Endothelial cell of umbilical vein (primary cell): ENCODE measurements around the gene BUB1. TPM values are rescaled to one million over a fixed set of nuclear protein-coding genes. Genes with fewer than 3 reads are reported as not detected.

ENCODE experiments used
- BruUV-seq: library from RNA; stranded (reverse); fragments of 400-500 nt; replicated peaks from 2 replicates; lab custom pipeline; 2021; lab: Mats Ljungman, UMichigan
- CTCF ChIA-PET: fragments of 300-600, 350-600 bp; sonication (Branson Sonifier 250); formaldehyde crosslinking; loops from one replicate; lab custom pipeline; 2021; ENCODE audit warnings: antibody characterized with exemption, inconsistent platforms; lab: Charles Lee
- POLR2A ChIA-PET: fragments of 300-600, 350-600 bp; sonication (Branson Sonifier 250); formaldehyde crosslinking; loops from one replicate; lab custom pipeline; 2021; ENCODE audit warnings: antibody characterized with exemption, inconsistent platforms; lab: Charles Lee
- DNase-seq: peaks from one replicate; pipeline ENCODE4 v3.0.0-alpha.2; 2011; ENCODE audit warnings: low read depth, low spot score
- FAIRE-seq: peaks from 2 replicates; lab custom pipeline; 2011; peaks lifted over from hg19 to GRCh38; lab: Jason Lieb, UNC
- H2AFZ ChIP-seq: 2 replicates; pipeline ENCODE4 v1.6.0; 2012; ENCODE audit warnings: low read depth, low read length, control low read depth, inconsistent platforms
- H3K27ac ChIP-seq: 2 replicates; pipeline ENCODE4 v1.5.1; 2011; ENCODE audit warnings: low read depth, mild to moderate bottlenecking, control low read depth, low read length, moderate library complexity; ENCODE audit not compliant: insufficient read depth
- H3K27me3 ChIP-seq, 2 experiments: 2 replicates each; pipeline versions ENCODE4 v1.6.0 to v1.6.1; 2011; ENCODE audit warnings: low read length in 2 of 2, mixed read lengths in 1 of 2; ENCODE audit not compliant: control insufficient read depth in 2 of 2, insufficient read depth in 2 of 2
- H3K36me3 ChIP-seq, 2 experiments: 2 replicates in 1 of 2; 3 replicates in 1 of 2; pipeline ENCODE4 v1.5.1; 2011; ENCODE audit warnings: low read length in 2 of 2, mild to moderate bottlenecking in 1 of 2, moderate library complexity in 1 of 2; ENCODE audit not compliant: control insufficient read depth in 2 of 2, insufficient read depth in 2 of 2; ENCODE audit errors: extremely low read depth in 1 of 2
- H3K4me1 ChIP-seq: 3 replicates; pipeline ENCODE4 v1.5.1; 2011; ENCODE audit warnings: mild to moderate bottlenecking, low read length; ENCODE audit not compliant: control insufficient read depth, insufficient read depth; ENCODE audit errors: extremely low read depth
- H3K4me2 ChIP-seq: 2 replicates; pipeline ENCODE4 v1.6.1; 2011; ENCODE audit warnings: low read length, control low read depth, mixed read lengths; ENCODE audit not compliant: insufficient read depth
- H3K4me3 ChIP-seq, 3 experiments: fragments of 200-600 bp in 1 of 3; sonication (generic), shearing (Covaris generic) in 1 of 3; replicated peaks in 1 of 3; 2 replicates each; pipeline ENCODE4 v1.5.1; 2011 to 2016; ENCODE audit warnings: control low read depth in 3 of 3, low read length in 3 of 3, mild to moderate bottlenecking in 2 of 3, inconsistent platforms in 1 of 3, low read depth in 1 of 3, moderate library complexity in 1 of 3; ENCODE audit not compliant: insufficient read depth in 1 of 3
- H3K79me2 ChIP-seq: 2 replicates; pipeline ENCODE4 v1.6.0; 2012; ENCODE audit warnings: low read length, inconsistent platforms; ENCODE audit not compliant: control insufficient read depth, insufficient read depth
- H3K9ac ChIP-seq: replicated peaks from 2 replicates; pipeline ENCODE3; 2011; ENCODE audit warnings: low read length, control low read depth; ENCODE audit not compliant: insufficient read depth; ENCODE audit errors: extremely low read depth
- H3K9me1 ChIP-seq: replicated peaks from 3 replicates; pipeline ENCODE4 v1.6.0; 2011; ENCODE audit warnings: mild to moderate bottlenecking, low read length; ENCODE audit not compliant: control insufficient read depth, insufficient read depth; ENCODE audit errors: extremely low read depth
- H3K9me3 ChIP-seq: replicated peaks from 2 replicates; pipeline ENCODE4 v1.5.1; 2012; ENCODE audit warnings: low read length, inconsistent platforms; ENCODE audit not compliant: control insufficient read depth, insufficient read depth
- H4K20me1 ChIP-seq: replicated peaks from 2 replicates; pipeline ENCODE3; 2011; ENCODE audit warnings: mild to moderate bottlenecking, low read length; ENCODE audit not compliant: control insufficient read depth, insufficient read depth; ENCODE audit errors: extremely low read depth
- CTCF ChIP-seq, 2 donors: IDR thresholded peaks; 1 replicate in 1 of 2; 2 replicates in 1 of 2; pipeline ENCODE4 v1.5.1; 2011; ENCODE audit warnings: low read length in 2 of 2, mild to moderate bottlenecking in 2 of 2, moderate library complexity in 2 of 2, control low read depth in 1 of 2, inconsistent platforms in 1 of 2, low read depth in 1 of 2; ENCODE audit not compliant: insufficient read depth in 1 of 2; ENCODE audit errors: extremely low read depth in 1 of 2
- EZH2 ChIP-seq: IDR thresholded peaks from 2 replicates; pipeline ENCODE4 v1.6.1; 2012; ENCODE audit warnings: borderline replicate concordance, low read depth, mild to moderate bottlenecking, moderate library complexity, low read length, inconsistent platforms; ENCODE audit not compliant: severe bottlenecking
- FOS ChIP-seq: IDR thresholded peaks from 2 replicates; pipeline ENCODE4 v1.6.1; 2011; ENCODE audit warnings: mild to moderate bottlenecking, low read length, moderate library complexity, borderline replicate concordance; ENCODE audit not compliant: insufficient read depth
- GATA2 ChIP-seq: IDR thresholded peaks from 2 replicates; pipeline ENCODE4 v1.7.0; 2011; ENCODE audit warnings: low read depth, mild to moderate bottlenecking, moderate library complexity, mixed read lengths, low read length; ENCODE audit not compliant: insufficient read length, insufficient read depth
- JUN ChIP-seq: IDR thresholded peaks from 2 replicates; pipeline ENCODE4 v1.6.1; 2011; ENCODE audit warnings: borderline replicate concordance, low read depth; ENCODE audit not compliant: insufficient read length, insufficient read depth
- MAX ChIP-seq: IDR thresholded peaks from 2 replicates; pipeline ENCODE4 v1.6.1; 2011; ENCODE audit not compliant: insufficient read depth, insufficient read length
- MYC ChIP-seq: IDR thresholded peaks from one replicate; pipeline ENCODE4 v1.6.1; 2011; ENCODE audit warnings: mild to moderate bottlenecking, low read depth, low read length
- POLR2A ChIP-seq: IDR thresholded peaks from 2 replicates; pipeline ENCODE4 v1.6.1; 2012; ENCODE audit warnings: low read depth, mild to moderate bottlenecking, control low read depth, low read length
- POLR2AphosphoS5 ChIP-seq: IDR thresholded peaks from 2 replicates; pipeline ENCODE4 v1.6.1; 2012; ENCODE audit warnings: low read depth, mild to moderate bottlenecking, control low read depth, low read length, moderate library complexity; ENCODE audit not compliant: insufficient read depth
- dilution Hi-C: fragments of 300-500 bp; cut with MboI; formaldehyde crosslinking; loops from one replicate; pipeline ENCODE4 v1.15.0; 2019; ENCODE audit warnings: low sequenced_read_pairs; ENCODE audit not compliant: extremely low pct_ligation_motif_present
- intact Hi-C: fragments of 100-400 bp; cut with micrococcal nuclease; formaldehyde crosslinking; loops from one replicate; pipeline ENCODE4 v1.10.0; 2022
- polyA plus RNA-seq, 4 experiments: library from polyadenylated mRNA; depleted of rRNA in 3 of 4; stranded (reverse) in 3 of 4; unstranded in 1 of 4; fragments of >200 nt; gene quantifications; 2 replicates each; pipeline versions ENCODE4 v1.2.1 to v1.2.3, GENCODE V29; 2011 to 2012; ENCODE audit warnings: missing spikeins in 1 of 4
- total RNA-seq: library from RNA; stranded (reverse); gene quantifications from 2 replicates; pipeline ENCODE4 v1.2.3, GENCODE V29; 2021

Gene BUB1
- total and polyA plus RNA-seq, 2 donors (not counting 3 experiments of a cell fraction or from before 2014, with no cell fraction given): 16.1 to 66.4 TPM

- Histone ChIP-seq H3K4me3 (no peak overlapping the region), H3K4me1 (no peaks in the 10 kb centered on the region), H3K9me3 (no peaks in the 10 kb centered on the region), H3K79me2 (no peaks in the 10 kb centered on the region), H4K20me1 (no peaks in the 10 kb centered on the region), H2AFZ (no peak overlapping the region), H3K9ac (no peak overlapping the region), H3K27ac (no peak overlapping the region), H3K36me3 (no peaks in the 10 kb centered on the region), H3K27me3 (peaks cover 35 to 41% of the 10 kb centered on the region in 2 experiments), H3K9me1 (no peaks in the 10 kb centered on the region), H3K4me2 (no peak overlapping the region)
- ChIA-PET POLR2A (no interaction called here), CTCF (interaction anchor here (1.2 kb wide), 1 partner anchor 29 kb away, joined by 3 read pairs; no protein-coding TSS in a partner anchor)
- no TSS peak for BruUV-seq
- dilution Hi-C loops: no loop called here
- FAIRE-seq (no peak), DNase-seq (no peak)
- intact Hi-C loops: no loop called here
- TF ChIP-seq CTCF (IDR thresholded peaks at IDR 0.05; ENCODE audit: extremely low read depth in 1 of 2, insufficient read depth in 1 of 2, low read depth in 1 of 2, low read length in 2 of 2): no peak
- TF ChIP-seq POLR2A: no peak
- no peak for TF ChIP-seq FOS
- no peak for TF ChIP-seq MAX
- TF ChIP-seq EZH2: no peak
- TF ChIP-seq JUN: no peak
- TF ChIP-seq GATA2: no peak
- TF ChIP-seq POLR2AphosphoS5: no peak
- TF ChIP-seq MYC: no peak
Observed at GRCh38 chr2:110725859-110726258, 48.0 kb upstream of the BUB1 start.
